PFSK-1 (cell line): ENCODE results near the gene DRC3.

Experiments used
- FOXP2 ChIP-seq: optimal IDR thresholded peaks from 2 replicates; pipeline ENCODE3; 2011; ENCODE audit warnings: borderline replicate concordance, control low read depth, inconsistent platforms; ENCODE audit not compliant: insufficient read depth; ENCODE audit errors: extremely low read length, extremely low read depth
- POLR2AphosphoS5 ChIP-seq: IDR thresholded peaks from 2 replicates; pipeline ENCODE4 v1.6.1; 2012; ENCODE audit warnings: low read depth, mild to moderate bottlenecking, control low read depth, low read length, moderate library complexity
- REST ChIP-seq, 2 experiments: IDR thresholded peaks; 2 replicates each; pipeline versions ENCODE4 v1.6.1 to v1.8.0; 2011 to 2012; ENCODE audit warnings: low read depth in 2 of 2, low read length in 2 of 2, control low read depth in 1 of 2, inconsistent platforms in 1 of 2, mild to moderate bottlenecking in 1 of 2, moderate library complexity in 1 of 2; ENCODE audit not compliant: insufficient read depth in 1 of 2
- SIN3A ChIP-seq: IDR thresholded peaks from 2 replicates; pipeline ENCODE4 v1.6.1; 2012; ENCODE audit warnings: mild to moderate bottlenecking, low read length, moderate library complexity, borderline replicate concordance; ENCODE audit not compliant: insufficient read depth
- TAF1 ChIP-seq: IDR thresholded peaks from 2 replicates; pipeline ENCODE4 v1.6.1; 2012; ENCODE audit warnings: low read length, control low read depth, borderline replicate concordance; ENCODE audit not compliant: insufficient read depth

The DRC3 gene

DNA sequence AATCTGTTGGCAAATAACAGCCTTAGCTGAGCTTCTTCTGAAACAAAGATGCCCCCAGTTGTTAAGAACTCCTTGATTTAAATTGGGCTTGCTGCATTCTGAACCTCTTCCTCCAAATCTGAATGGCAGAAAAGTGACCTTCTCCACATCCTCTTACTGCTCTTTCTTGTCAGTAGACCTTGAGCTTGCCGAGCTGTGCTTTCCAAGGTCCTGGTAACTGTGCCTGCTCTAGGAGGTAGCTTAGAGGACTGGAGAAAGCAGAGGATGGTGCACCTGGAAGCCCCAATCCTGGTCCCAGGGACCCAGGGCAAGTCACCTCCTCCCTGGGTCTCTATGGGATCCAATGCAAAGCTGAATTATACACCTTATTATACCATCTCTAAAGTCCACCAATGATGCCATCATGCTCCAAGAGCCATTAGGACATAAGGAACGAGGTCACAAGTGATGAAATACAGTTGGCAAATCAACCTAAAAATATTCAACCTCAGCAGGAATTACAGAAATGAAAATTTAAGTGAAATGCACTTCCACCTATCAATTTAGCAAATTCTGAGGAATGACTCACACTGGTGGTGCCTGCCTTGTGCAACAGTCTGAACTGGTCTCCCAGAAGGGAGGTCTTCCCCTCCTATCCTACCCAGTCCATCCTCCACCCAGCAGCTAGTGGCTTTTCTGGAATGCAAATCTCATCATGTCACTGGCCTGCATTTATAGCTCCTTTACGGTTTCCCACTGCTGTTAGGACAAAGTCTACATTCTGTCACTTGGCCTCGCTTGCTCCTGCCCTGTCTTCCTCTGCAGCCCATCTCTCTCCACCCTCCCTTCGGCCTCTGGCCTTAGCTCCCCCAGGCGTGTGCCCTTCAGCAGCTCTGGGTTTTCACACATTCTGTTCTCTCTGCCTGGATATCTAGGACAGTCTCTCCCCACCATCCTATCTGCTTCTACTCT, 37.1 kb upstream of the DRC3 start:
- TF ChIP-seq REST (IDR thresholded peaks at IDR 0.05; ENCODE audit: insufficient read depth in 1 of 2, low read depth in 2 of 2, low read length in 2 of 2) (peak in 1 of 2 experiments; percentile 77; a peak in 2 of 4 replicates), SIN3A (no peak)

GRCh38 chr17:17937201-17937853, 35.3 kb upstream of the DRC3 start:
- TF ChIP-seq FOXP2 (no peak), REST (IDR thresholded peaks at IDR 0.05; ENCODE audit: insufficient read depth in 1 of 2, low read depth in 2 of 2, low read length in 2 of 2) (no peak), POLR2AphosphoS5 (no peak), TAF1 (no peak), SIN3A (no peak)

GRCh38 chr17:17937958-17938357, 34.7 kb upstream of the DRC3 start:
- TF ChIP-seq FOXP2: no peak
- TF ChIP-seq REST (IDR thresholded peaks at IDR 0.05; ENCODE audit: insufficient read depth in 1 of 2, low read depth in 2 of 2, low read length in 2 of 2): no peak
- no peak for TF ChIP-seq SIN3A
- TF ChIP-seq TAF1: no peak
- TF ChIP-seq POLR2AphosphoS5: no peak

- TF ChIP-seq SIN3A (no peak), REST (IDR thresholded peaks at IDR 0.05; ENCODE audit: insufficient read depth in 1 of 2, low read depth in 2 of 2, low read length in 2 of 2) (no peak)
Measured at GRCh38 chr17:17938388-17939107, 34.1 kb upstream of the DRC3 start.
